HG03159 (cell line): ENCODE results near the gene KANSL3.
"Not testable (repeated sequence)": the region's sequence is repeated elsewhere in the genome, so short reads cannot be mapped to it uniquely, and the experiment has no call there.

ENCODE experiments used
- ATAC-seq: cut with Tn5 transposase; IDR thresholded peaks from one replicate; pipeline ENCODE4 v1.9.1; 2021; ENCODE audit warnings: mild to moderate bottlenecking, moderate library complexity; ENCODE audit not compliant: unreplicated experiment

KANSL3 gene

GRCh38 chr2:96564026-96564425 is 74.1 kb downstream of the KANSL3 start:
- no peak for ATAC-seq

- no peak for ATAC-seq
Observed at GRCh38 chr2:96558485-96558884, 79.6 kb downstream of the KANSL3 start.

- no peak for ATAC-seq
Observed at GRCh38 chr2:96558061-96558460, 80.1 kb downstream of the KANSL3 start.

GRCh38 chr2:96557421-96557820 is 80.7 kb downstream of the KANSL3 start:
- ATAC-seq = not testable (repeated sequence)

GRCh38 chr2:96556441-96557330 is 81.4 kb downstream of the KANSL3 start:
- ATAC-seq = no peak

GRCh38 chr2:96555146-96555610 is 82.9 kb downstream of the KANSL3 start:
- ATAC-seq = no peak

GRCh38 chr2:96554293-96555145 is 83.6 kb downstream of the KANSL3 start:
- ATAC-seq = no peak

GRCh38 chr2:96553957-96554292 is 84.2 kb downstream of the KANSL3 start:
- not testable (repeated sequence) for ATAC-seq

GRCh38 chr2:96553176-96553956 is 84.7 kb downstream of the KANSL3 start:
- ATAC-seq = no peak

- ATAC-seq = no peak
Observed at GRCh38 chr2:96552315-96553175, 85.6 kb downstream of the KANSL3 start.

GRCh38 chr2:96551605-96552314 is 86.4 kb downstream of the KANSL3 start:
- ATAC-seq = no peak

GRCh38 chr2:96550787-96551604 is 87.1 kb downstream of the KANSL3 start:
- ATAC-seq = no peak

- no peak for ATAC-seq
Observed at GRCh38 chr2:96549967-96550786, 87.9 kb downstream of the KANSL3 start.

GRCh38 chr2:96549466-96549785 is 88.7 kb downstream of the KANSL3 start:
- no peak for ATAC-seq

GRCh38 chr2:96548558-96549465 is 89.3 kb downstream of the KANSL3 start:
- no peak for ATAC-seq

GRCh38 chr2:96547731-96548171 is 90.4 kb downstream of the KANSL3 start:
- no peak for ATAC-seq

GRCh38 chr2:96547203-96547641 is 90.9 kb downstream of the KANSL3 start:
- ATAC-seq = no peak
